PC-3 (cell line): ENCODE data around the gene UTS2. TPM values are rescaled to one million over a fixed set of nuclear protein-coding genes. Genes with fewer than 3 reads are reported as not detected.

ENCODE experiments used
- ATAC-seq: fragments of 200-7000 bp; cut with Tn5 transposase; 2 replicates; pipeline ENCODE4 v1.9.1; 2020; ENCODE audit warnings: mild to moderate bottlenecking, moderate library complexity
- BruUV-seq: library from RNA; stranded (reverse); fragments of 400-500 nt; replicated peaks from 2 replicates; lab custom pipeline; 2021; lab: Mats Ljungman, UMichigan
- CTCF ChIA-PET: fragments of 300-600 bp; sonication (Branson Sonifier 250); formaldehyde crosslinking; loops from one replicate; lab custom pipeline; 2022; ENCODE audit warnings: antibody characterized with exemption; lab: Charles Lee
- POLR2A ChIA-PET: fragments of 300-600 bp; sonication (Branson Sonifier 250); formaldehyde crosslinking; loops from one replicate; lab custom pipeline; 2022; ENCODE audit warnings: antibody characterized with exemption; ENCODE audit not compliant: unreplicated experiment; lab: Charles Lee
- DNase-seq: peaks from one replicate; pipeline ENCODE4 v3.0.0-alpha.2; 2015
- H2AFZ ChIP-seq: fragments of 300-600 bp; sonication (generic); 2 replicates; pipeline ENCODE4 v1.6.0; 2016; ENCODE audit warnings: antibody characterized with exemption, low read length
- H3F3A ChIP-seq: fragments of 300-600 bp; sonication (generic); one replicate; pipeline ENCODE4 v1.6.0; 2017; ENCODE audit warnings: antibody characterized with exemption, low read length, control low read depth, mild to moderate bottlenecking; ENCODE audit not compliant: unreplicated experiment
- H3K27ac ChIP-seq: fragments of 300-600 bp; sonication (generic); 2 replicates; pipeline ENCODE4 v1.5.1; 2016; ENCODE audit warnings: mild to moderate bottlenecking, low read length
- H3K27me3 ChIP-seq: fragments of 300-600 bp; sonication (generic); 2 replicates; pipeline ENCODE4 v1.6.1; 2016; ENCODE audit warnings: low read length, mixed read lengths
- H3K36me3 ChIP-seq: fragments of 300-600 bp; sonication (generic); 2 replicates; pipeline ENCODE4 v1.6.1; 2016; ENCODE audit warnings: low read depth, mixed run types, low read length, mixed read lengths
- H3K4me1 ChIP-seq: fragments of 300-600 bp; sonication (generic); 2 replicates; pipeline ENCODE4 v1.5.1; 2016; ENCODE audit warnings: low read length; ENCODE audit not compliant: insufficient read depth
- H3K4me2 ChIP-seq: fragments of 300-600 bp; sonication (generic); 2 replicates; pipeline ENCODE4 v1.6.0; 2016; ENCODE audit warnings: low read length
- H3K4me3 ChIP-seq: fragments of 300-600 bp; sonication (generic); 2 replicates; pipeline ENCODE4 v1.5.1; 2016; ENCODE audit warnings: mild to moderate bottlenecking, low read length, mixed read lengths
- H3K79me2 ChIP-seq: fragments of 300-600 bp; sonication (generic); 2 replicates; pipeline ENCODE4 v1.6.1; 2017; ENCODE audit warnings: low read length, mixed read lengths
- H3K9ac ChIP-seq: fragments of 300-600 bp; sonication (generic); 2 replicates; pipeline ENCODE4 v1.6.0; 2016; ENCODE audit warnings: mild to moderate bottlenecking, low read length
- H3K9me2 ChIP-seq: fragments of 300-600 bp; sonication (generic); replicated peaks from 2 replicates; pipeline ENCODE4 v1.6.1; 2016; ENCODE audit warnings: mixed run types, low read length, mixed read lengths
- H3K9me3 ChIP-seq: fragments of 300-600 bp; sonication (generic); 2 replicates; pipeline ENCODE4 v1.6.1; 2016; ENCODE audit warnings: low read length, mixed read lengths
- H4K20me1 ChIP-seq: fragments of 300-600 bp; sonication (generic); 2 replicates; pipeline ENCODE4 v1.6.1; 2016; ENCODE audit warnings: low read length, mixed read lengths
- CTCF ChIP-seq: fragments of 300-600 bp; sonication (generic); conservative IDR thresholded peaks from 2 replicates; pipeline ENCODE4 v1.5.1; 2017; ENCODE audit warnings: antibody characterized with exemption, low read depth, mild to moderate bottlenecking, low read length
- EZH2 ChIP-seq: fragments of 300-600 bp; sonication (generic); IDR thresholded peaks from one replicate; pipeline ENCODE4 v1.6.1; 2017; ENCODE audit warnings: antibody characterized with exemption, mild to moderate bottlenecking, low read length; ENCODE audit not compliant: unreplicated experiment
- EZH2phosphoT487 ChIP-seq: fragments of 300-600 bp; sonication (generic); IDR thresholded peaks from 2 replicates; pipeline ENCODE4 v1.6.1; 2018; ENCODE audit warnings: mild to moderate bottlenecking, antibody characterized with exemption, low read length, borderline replicate concordance
- intact Hi-C: fragments of 100-400 bp; cut with micrococcal nuclease; formaldehyde crosslinking; loops from 2 replicates; pipeline ENCODE4 v1.9.0; 2023
- total RNA-seq: library from RNA; depleted of rRNA; stranded (reverse); fragments of >200 nt; gene quantifications from 2 replicates; pipeline ENCODE4 v1.2.3, GENCODE V29; 2014

Gene UTS2
- total RNA-seq, 1 experiment from 2014 or later: not detected

GRCh38 chr1:7826363-7826762 lies 26.5 kb downstream of the UTS2 start:
- H3K9ac ChIP-seq: no peak overlapping the region
- ChIA-PET POLR2A (no interaction called here), CTCF (no interaction called here)
- H3K4me1 ChIP-seq: no peaks in the 10 kb centered on the region
- H3K79me2 ChIP-seq: no peaks in the 10 kb centered on the region
- no peaks in the 10 kb centered on the region for H3K9me3 ChIP-seq
- no peaks in the 10 kb centered on the region for H4K20me1 ChIP-seq
- no peak for ATAC-seq
- no peaks in the 10 kb centered on the region for H3K27me3 ChIP-seq
- H3K4me2 ChIP-seq: no peak overlapping the region
- TF ChIP-seq EZH2phosphoT487: no peak
- no peak for TF ChIP-seq CTCF
- TF ChIP-seq EZH2: no peak
- no peak overlapping the region for H2AFZ ChIP-seq
- H3K4me3 ChIP-seq: no peak overlapping the region
- no peak for DNase-seq
- no TSS peak for BruUV-seq
- intact Hi-C loops: no loop called here
- no peak overlapping the region for H3K27ac ChIP-seq
- no peaks in the 10 kb centered on the region for H3F3A ChIP-seq
- no peaks in the 10 kb centered on the region for H3K36me3 ChIP-seq
- no peaks in the 10 kb centered on the region for H3K9me2 ChIP-seq

- H3K79me2 ChIP-seq: no peaks in the 10 kb centered on the region
- no peak overlapping the region for H3K9ac ChIP-seq
- no peak overlapping the region for H2AFZ ChIP-seq
- no peaks in the 10 kb centered on the region for H3K4me1 ChIP-seq
- no peak overlapping the region for H3K4me3 ChIP-seq
- no TSS peak for BruUV-seq
- no peaks in the 10 kb centered on the region for H3F3A ChIP-seq
- DNase-seq (no peak), ATAC-seq (no peak)
- H3K36me3 ChIP-seq: no peaks in the 10 kb centered on the region; the same call in 1 of the 2 replicates
- ChIA-PET POLR2A (no interaction called here), CTCF (no interaction called here)
- intact Hi-C loops: no loop called here
- TF ChIP-seq EZH2phosphoT487 (no peak), CTCF (no peak), EZH2 (no peak)
- no peaks in the 10 kb centered on the region for H3K9me3 ChIP-seq
- H3K27ac ChIP-seq: no peak overlapping the region
- H3K9me2 ChIP-seq: no peaks in the 10 kb centered on the region
- no peaks in the 10 kb centered on the region for H3K27me3 ChIP-seq
- no peak overlapping the region for H3K4me2 ChIP-seq
- no peaks in the 10 kb centered on the region for H4K20me1 ChIP-seq
Measured at GRCh38 chr1:7824701-7825100, 28.2 kb downstream of the UTS2 start.

- no peaks in the 10 kb centered on the region for H3K9me2 ChIP-seq
- H2AFZ ChIP-seq: no peak overlapping the region
- ATAC-seq: no peak
- H3K27ac ChIP-seq: no peak overlapping the region
- no peaks in the 10 kb centered on the region for H4K20me1 ChIP-seq
- H3K9ac ChIP-seq: no peak overlapping the region
- H3K4me2 ChIP-seq: no peak overlapping the region
- no peaks in the 10 kb centered on the region for H3K9me3 ChIP-seq
- intact Hi-C loops: no loop called here
- DNase-seq: no peak
- BruUV-seq: no TSS peak
- TF ChIP-seq EZH2phosphoT487 (no peak), CTCF (no peak), EZH2 (no peak)
- no peaks in the 10 kb centered on the region for H3F3A ChIP-seq
- POLR2A ChIA-PET: no interaction called here
- no peaks in the 10 kb centered on the region for H3K79me2 ChIP-seq
- CTCF ChIA-PET: no interaction called here
- H3K4me3 ChIP-seq: no peak overlapping the region
- H3K27me3 ChIP-seq: no peaks in the 10 kb centered on the region
- H3K4me1 ChIP-seq: no peaks in the 10 kb centered on the region
- no peaks in the 10 kb centered on the region; the same call in 1 of the 2 replicates for H3K36me3 ChIP-seq
Measured at GRCh38 chr1:7821282-7821681, 31.6 kb downstream of the UTS2 start.
